HUES64 (cell line): ENCODE measurements around the gene LILRB3. TPM values are rescaled to one million over a fixed set of nuclear protein-coding genes. Genes with fewer than 3 reads are reported as not detected.
"Not testable (repeated sequence)": the region's sequence is repeated elsewhere in the genome, so short reads cannot be mapped to it uniquely, and the experiment has no call there.

ENCODE experiments used
- H3K27ac ChIP-seq: 2 replicates; pipeline ENCODE4 v1.7.0; 2013; ENCODE audit warnings: low read depth, low read length, inconsistent platforms
- H3K27me3 ChIP-seq: 2 replicates; pipeline ENCODE4 v1.6.1; 2013; ENCODE audit warnings: mild to moderate bottlenecking, low read length; ENCODE audit not compliant: insufficient read depth
- H3K36me3 ChIP-seq: 2 replicates; pipeline ENCODE4 v1.6.1; 2013; ENCODE audit warnings: mild to moderate bottlenecking, low read length; ENCODE audit not compliant: insufficient read depth
- H3K4me1 ChIP-seq: 2 replicates; pipeline ENCODE4 v1.6.1; 2013; ENCODE audit warnings: mild to moderate bottlenecking, low read length, moderate library complexity; ENCODE audit not compliant: insufficient read depth
- H3K4me3 ChIP-seq: 2 replicates; pipeline ENCODE4 v1.5.1; 2013; ENCODE audit warnings: mild to moderate bottlenecking, low read length, moderate library complexity
- H3K9ac ChIP-seq: 2 replicates; pipeline ENCODE4 v1.6.1; 2013; ENCODE audit warnings: mild to moderate bottlenecking, low read depth, low read length
- H3K9me3 ChIP-seq: 2 replicates; pipeline ENCODE4 v1.6.1; 2013; ENCODE audit warnings: low read depth, low read length; ENCODE audit not compliant: insufficient read depth
- WGBS: fragments of 150-250, 120-280 bp; methylation state at CpG from one replicate; pipeline ENCODE4 v1.1.7; 2013; ENCODE audit warnings: missing lambda C conversion rate; 5-methylcytosine and 5-hydroxymethylcytosine counted together
- polyA plus RNA-seq, 2 experiments: library from polyadenylated mRNA; stranded (reverse); fragments of 50-300 nt; gene quantifications; one replicate each; pipeline ENCODE4 v1.2.3, GENCODE V29; 2013

The LILRB3 gene
- polyA plus RNA-seq (2013, experiment 1 of 2) = not detected
- polyA plus RNA-seq (2013, experiment 2 of 2) = not detected

DNA sequence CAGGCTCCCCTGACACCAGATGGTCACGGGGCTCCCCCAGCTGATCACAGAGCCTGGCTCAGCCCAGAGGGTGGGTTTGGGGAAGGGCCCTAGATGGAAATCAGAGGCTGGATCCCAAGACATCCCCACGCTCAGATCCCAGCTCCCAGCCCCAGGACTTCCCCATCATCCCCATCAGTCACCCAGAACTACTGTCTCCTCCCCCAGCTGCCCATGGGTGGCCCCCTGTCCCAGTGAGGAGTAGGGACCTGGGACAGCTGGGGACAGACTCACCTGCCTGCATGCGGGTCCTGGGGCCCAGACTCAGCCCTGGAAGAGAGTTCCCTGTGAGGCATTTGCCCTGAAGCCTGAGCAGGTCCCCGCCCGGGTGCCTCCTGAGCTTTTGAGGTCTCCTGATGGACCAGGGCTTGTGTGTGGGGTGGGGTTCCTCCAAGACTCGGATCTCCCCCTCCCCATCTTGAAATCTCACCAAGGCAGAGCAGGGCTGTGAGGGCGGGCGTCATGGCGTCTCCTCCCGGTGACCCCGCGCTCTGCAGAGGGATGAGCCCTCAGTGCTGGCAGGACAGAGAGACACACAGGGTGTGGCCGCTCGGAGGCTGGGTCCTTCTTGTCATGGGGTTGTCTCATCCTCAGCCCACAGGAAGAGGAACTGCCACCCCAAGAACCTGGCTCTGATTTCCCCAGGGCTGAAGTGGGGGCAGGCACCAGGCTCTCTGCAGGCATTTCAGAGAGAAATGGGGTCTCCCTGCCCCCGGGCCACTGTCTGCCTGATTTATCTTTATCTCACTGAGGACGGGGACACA lies at the start of gene LILRB3:
TSS of gene LILRB3 (minus strand) at position 534 of the 803 bp plus-strand sequence. CDS start at position 503, 31 bp downstream.
- not testable (repeated sequence) for H3K27ac ChIP-seq, H3K4me1 ChIP-seq, H3K4me3 ChIP-seq, H3K36me3 ChIP-seq, H3K27me3 ChIP-seq, H3K9me3 ChIP-seq, H3K9ac ChIP-seq
- WGBS = 84% methylated on average over 13 of the region's 16 CpGs

DNA sequence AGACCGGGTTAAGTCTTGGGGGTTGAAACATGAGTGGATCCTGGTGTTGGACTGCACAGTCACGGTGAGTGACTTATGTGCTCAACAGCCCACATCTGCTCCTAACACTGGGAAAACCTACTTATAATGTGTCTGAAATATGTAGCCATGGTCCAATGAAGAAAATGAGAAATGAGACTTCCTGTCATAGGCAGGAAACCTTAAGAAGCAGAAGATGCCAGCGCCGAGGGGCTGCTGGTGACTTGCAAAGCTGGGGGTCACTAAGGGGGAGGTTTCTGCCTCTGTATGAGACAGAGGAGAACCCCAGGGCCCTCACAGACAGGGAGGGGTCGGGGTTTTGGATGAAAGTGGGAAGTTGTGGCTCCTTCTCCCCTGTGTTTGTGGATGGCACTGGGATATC lies 49.4 kb upstream of the LILRB3 start:
- not testable (repeated sequence) for H3K4me1 ChIP-seq, H3K27me3 ChIP-seq, H3K9ac ChIP-seq, H3K9me3 ChIP-seq, H3K36me3 ChIP-seq, H3K4me3 ChIP-seq, H3K27ac ChIP-seq
- 69% methylated on average over 5 of the region's 5 CpGs for WGBS

DNA sequence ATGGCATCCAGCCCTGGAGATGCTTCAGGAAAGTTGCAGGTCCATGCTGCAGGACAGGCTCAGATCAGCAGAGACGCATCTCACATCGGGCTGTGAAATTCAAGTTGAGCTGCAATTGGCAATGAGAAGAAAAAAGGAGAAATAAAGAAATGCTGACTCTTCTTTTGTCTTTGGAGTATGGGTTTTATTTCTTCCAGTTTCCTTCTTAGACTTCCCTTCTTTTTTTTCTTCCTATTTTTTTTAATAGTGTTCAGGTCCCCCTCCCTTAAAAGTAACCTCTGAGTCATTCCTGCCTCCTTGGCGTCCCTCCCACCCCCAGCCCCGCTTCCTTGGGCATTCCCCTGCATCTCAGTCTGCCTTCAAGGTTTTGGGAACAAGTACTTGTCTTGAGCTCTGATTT lies 48.8 kb upstream of the LILRB3 start:
- H3K27me3 ChIP-seq = not testable (repeated sequence)
- 81% methylated on average over 4 of the region's 4 CpGs for WGBS

DNA sequence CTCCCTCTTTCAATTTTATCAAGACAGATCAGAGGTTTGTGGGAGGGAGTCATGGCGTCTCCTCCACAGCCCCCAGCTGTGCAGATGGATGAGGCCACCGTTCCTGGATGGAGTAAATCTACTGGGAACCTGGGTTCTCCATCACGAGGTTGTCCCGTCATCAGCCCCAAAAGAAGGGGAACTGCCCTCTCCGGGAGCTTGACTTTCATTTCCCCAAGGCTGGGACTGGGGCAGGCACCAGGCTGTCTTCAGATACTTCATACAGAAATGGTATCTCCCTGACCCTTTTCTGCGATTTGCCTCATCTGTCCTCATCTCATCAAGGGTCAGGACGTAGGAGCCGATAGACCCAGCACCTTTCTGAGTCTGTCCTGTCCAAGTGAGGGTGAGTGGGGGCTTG lies 48.3 kb upstream of the LILRB3 start:
- Histone ChIP-seq H3K36me3 (no peaks in the 10 kb centered on the region), H3K4me1 (no peaks in the 10 kb centered on the region), H3K27ac (no peak overlapping the region), H3K9me3 (no peaks in the 10 kb centered on the region), H3K4me3 (no peak overlapping the region), H3K9ac (no peak overlapping the region), H3K27me3 (peaks cover 8% of the 10 kb centered on the region)
- 89% methylated on average over 8 of the region's 8 CpGs for WGBS

More for the DNA sequence above, 48.8 kb upstream of the LILRB3 start:
- H3K9ac ChIP-seq, H3K36me3 ChIP-seq, H3K4me3 ChIP-seq, H3K9me3 ChIP-seq, H3K4me1 ChIP-seq, H3K27ac ChIP-seq: not testable (repeated sequence)

GRCh38 chr19:54268936-54269335 lies 46.1 kb upstream of the LILRB3 start:
- Histone ChIP-seq H3K4me1 (no peaks in the 10 kb centered on the region), H3K27me3 (peaks cover 8% of the 10 kb centered on the region), H3K4me3 (no peak overlapping the region), H3K27ac (no peak overlapping the region), H3K9me3 (no peaks in the 10 kb centered on the region), H3K36me3 (no peaks in the 10 kb centered on the region), H3K9ac (no peak overlapping the region)
- 100% methylated on average over 1 of the region's 2 CpGs for WGBS

- Histone ChIP-seq H3K27me3 (peaks cover 8% of the 10 kb centered on the region), H3K9ac (no peak overlapping the region), H3K4me3 (no peak overlapping the region), H3K9me3 (no peaks in the 10 kb centered on the region), H3K27ac (no peak overlapping the region), H3K36me3 (no peaks in the 10 kb centered on the region), H3K4me1 (no peaks in the 10 kb centered on the region)
- WGBS = 15% methylated on average over 6 of the region's 6 CpGs
Observed at GRCh38 chr19:54266133-54266532, 43.3 kb upstream of the LILRB3 start.

DNA sequence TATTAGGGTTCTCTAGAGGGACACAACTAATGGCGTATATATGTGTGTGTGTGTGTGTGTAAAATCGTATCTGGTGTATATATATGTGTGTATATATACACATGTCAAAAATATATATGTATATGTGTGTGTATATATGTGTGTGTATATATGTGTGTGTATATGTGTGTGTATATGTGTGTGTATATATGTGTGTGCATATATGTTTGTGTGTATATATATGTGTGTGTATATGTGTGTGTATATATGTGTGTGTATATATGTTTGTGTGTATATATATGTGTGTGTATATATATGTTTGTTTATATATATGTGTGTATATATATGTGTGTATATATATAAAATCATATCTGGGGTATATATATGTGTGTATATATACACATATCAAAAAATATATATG lies 39.7 kb upstream of the LILRB3 start:
- no peaks in the 10 kb centered on the region for H3K36me3 ChIP-seq
- H3K27me3 ChIP-seq = no peaks in the 10 kb centered on the region

DNA sequence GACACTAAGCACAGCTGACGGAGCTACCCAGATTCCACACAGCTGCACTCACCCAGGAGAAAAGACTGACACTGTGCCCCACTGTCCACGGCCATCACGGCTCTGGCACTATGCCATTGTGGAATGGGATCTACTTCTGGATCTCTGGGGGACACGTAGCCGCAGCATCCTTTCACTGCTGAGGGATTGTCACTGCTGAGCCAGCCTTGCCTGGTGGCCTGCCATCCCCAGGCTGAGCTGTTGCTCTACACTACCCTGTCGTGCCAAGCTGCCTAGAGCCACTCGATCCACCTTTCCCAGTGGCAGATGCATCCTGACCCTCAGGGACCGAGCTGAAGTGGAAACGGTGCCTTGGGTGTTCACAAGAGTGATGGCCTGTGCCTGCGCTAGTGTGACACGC lies 39.3 kb upstream of the LILRB3 start:
- Histone ChIP-seq H3K36me3 (no peaks in the 10 kb centered on the region), H3K9me3 (no peaks in the 10 kb centered on the region), H3K27ac (no peak overlapping the region), H3K4me3 (no peak overlapping the region), H3K27me3 (peaks cover 1% of the 10 kb centered on the region; the same call in 1 of the 2 replicates), H3K9ac (no peak overlapping the region), H3K4me1 (no peaks in the 10 kb centered on the region)
- 90% methylated on average over 11 of the region's 11 CpGs for WGBS

More for the DNA sequence above, 39.7 kb upstream of the LILRB3 start:
- H3K4me3 ChIP-seq = no peak overlapping the region
- no peak overlapping the region for H3K9ac ChIP-seq
- no peaks in the 10 kb centered on the region for H3K4me1 ChIP-seq
- H3K27ac ChIP-seq = no peak overlapping the region
- WGBS = 89% methylated on average over 1 of the region's 2 CpGs
- H3K9me3 ChIP-seq = no peaks in the 10 kb centered on the region

DNA sequence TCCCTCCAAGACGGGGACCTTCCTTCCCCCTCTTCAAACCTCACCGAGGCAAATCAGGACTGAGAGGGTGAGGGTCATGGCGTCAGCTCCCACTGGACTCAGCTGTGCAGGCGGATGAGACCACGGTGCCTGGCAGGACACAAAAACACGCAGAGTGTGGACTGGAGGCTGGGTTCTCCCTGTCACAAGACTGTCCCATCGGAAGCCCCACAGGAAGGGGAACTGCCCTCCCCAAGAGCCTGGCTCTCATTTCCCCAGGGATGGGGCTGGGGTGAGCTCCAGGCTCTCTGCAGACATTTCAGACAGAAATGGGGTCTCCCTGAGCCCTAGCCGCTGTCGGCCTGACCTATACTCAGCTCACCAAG lies 34.3 kb upstream of the LILRB3 start, which contains the start of gene LILRB5:
TSS of gene LILRB5 (minus strand) at position 158 of the 365 bp plus-strand sequence. CDS start at position 78, 80 bp downstream.
- 0 out of 2 replicates have a peak, but pooled peaks cover 3% of the 10 kb centered on the region for H3K4me1 ChIP-seq
- no peaks in the 10 kb centered on the region for H3K36me3 ChIP-seq
- no peak within 1 kb of the TSS for H3K9ac ChIP-seq
- 90% methylated on average over 9 of the region's 9 CpGs for WGBS
- H3K27ac ChIP-seq = no peak within 1 kb of the TSS
- H3K27me3 ChIP-seq = peaks cover 5% of the 10 kb centered on the region; the same call in 1 of the 2 replicates
- H3K9me3 ChIP-seq = no peaks in the 10 kb centered on the region
- no peak within 1 kb of the TSS for H3K4me3 ChIP-seq

GRCh38 chr19:54256250-54257115 lies 33.7 kb upstream of the LILRB3 start:
- Histone ChIP-seq H3K36me3 (no peaks in the 10 kb centered on the region), H3K4me1 (0 out of 2 replicates have a peak, but pooled peaks cover 3% of the 10 kb centered on the region), H3K4me3 (no peak overlapping the region), H3K27ac (no peak overlapping the region), H3K27me3 (peaks cover 5% of the 10 kb centered on the region; the same call in 1 of the 2 replicates), H3K9ac (no peak overlapping the region), H3K9me3 (no peaks in the 10 kb centered on the region)
- WGBS = 91% methylated on average over 19 of the region's 19 CpGs
